Measurements from ENCODE around the gene CAMK4. TPM values are rescaled to one million over a fixed set of nuclear protein-coding genes. Genes with fewer than 3 reads are reported as not detected.

CAMK4 gene
- total and polyA plus RNA-seq, 11 donors: 0.02 to 3.7 (median 0.32) TPM; not detected in 3

GRCh38 chr5:111453295-111453694, 229.1 kb downstream of the CAMK4 start:
- ATAC-seq (no peak), DNase-seq (no peak)
- intact Hi-C loops (cut with DNase I): no loop called here
- 85 to 92% (median 89%) methylated on average over 1 of the region's 1 CpG for WGBS, 4 donors
- TF ChIP-seq POLR2A (IDR thresholded peaks at IDR 0.05): no peak
- TF ChIP-seq, protein P1, sequence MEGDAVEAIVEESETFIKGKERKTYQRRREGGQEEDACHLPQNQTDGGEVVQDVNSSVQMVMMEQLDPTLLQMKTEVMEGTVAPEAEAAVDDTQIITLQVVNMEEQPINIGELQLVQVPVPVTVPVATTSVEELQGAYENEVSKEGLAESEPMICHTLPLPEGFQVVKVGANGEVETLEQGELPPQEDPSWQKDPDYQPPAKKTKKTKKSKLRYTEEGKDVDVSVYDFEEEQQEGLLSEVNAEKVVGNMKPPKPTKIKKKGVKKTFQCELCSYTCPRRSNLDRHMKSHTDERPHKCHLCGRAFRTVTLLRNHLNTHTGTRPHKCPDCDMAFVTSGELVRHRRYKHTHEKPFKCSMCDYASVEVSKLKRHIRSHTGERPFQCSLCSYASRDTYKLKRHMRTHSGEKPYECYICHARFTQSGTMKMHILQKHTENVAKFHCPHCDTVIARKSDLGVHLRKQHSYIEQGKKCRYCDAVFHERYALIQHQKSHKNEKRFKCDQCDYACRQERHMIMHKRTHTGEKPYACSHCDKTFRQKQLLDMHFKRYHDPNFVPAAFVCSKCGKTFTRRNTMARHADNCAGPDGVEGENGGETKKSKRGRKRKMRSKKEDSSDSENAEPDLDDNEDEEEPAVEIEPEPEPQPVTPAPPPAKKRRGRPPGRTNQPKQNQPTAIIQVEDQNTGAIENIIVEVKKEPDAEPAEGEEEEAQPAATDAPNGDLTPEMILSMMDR (IDR thresholded peaks at IDR 0.05): no peak
- Histone ChIP-seq H3K36me3 (no peaks in the 10 kb centered on the region), H3K27me3 (no peaks in the 10 kb centered on the region), H3K4me3 (no peak overlapping the region), H3K27ac (no peak overlapping the region), H3K9me3 (no peaks in the 10 kb centered on the region), H3K4me1 (peaks cover 0 to 4% (median 0%) of the 10 kb centered on the region in 12 donors)

- 27 to 44% (median 34%) methylated on average over 2 of the region's 2 CpGs for WGBS, 4 donors
- H3K36me3 ChIP-seq: no peaks in the 10 kb centered on the region
- H3K27ac ChIP-seq: no peak overlapping the region
- TF ChIP-seq POLR2A (IDR thresholded peaks at IDR 0.05): no peak
- TF ChIP-seq, protein P1 (IDR thresholded peaks at IDR 0.05): no peak
- no peaks in the 10 kb centered on the region for H3K9me3 ChIP-seq
- no peak overlapping the region for H3K4me3 ChIP-seq
- ATAC-seq (no peak), DNase-seq (no peak)
- intact Hi-C loops (cut with DNase I): no loop called here
- peaks cover 0 to 4% (median 0%) of the 10 kb centered on the region in 12 donors for H3K4me1 ChIP-seq
- H3K27me3 ChIP-seq: no peaks in the 10 kb centered on the region
Measured at GRCh38 chr5:111453747-111454146, 229.6 kb downstream of the CAMK4 start.

DNA sequence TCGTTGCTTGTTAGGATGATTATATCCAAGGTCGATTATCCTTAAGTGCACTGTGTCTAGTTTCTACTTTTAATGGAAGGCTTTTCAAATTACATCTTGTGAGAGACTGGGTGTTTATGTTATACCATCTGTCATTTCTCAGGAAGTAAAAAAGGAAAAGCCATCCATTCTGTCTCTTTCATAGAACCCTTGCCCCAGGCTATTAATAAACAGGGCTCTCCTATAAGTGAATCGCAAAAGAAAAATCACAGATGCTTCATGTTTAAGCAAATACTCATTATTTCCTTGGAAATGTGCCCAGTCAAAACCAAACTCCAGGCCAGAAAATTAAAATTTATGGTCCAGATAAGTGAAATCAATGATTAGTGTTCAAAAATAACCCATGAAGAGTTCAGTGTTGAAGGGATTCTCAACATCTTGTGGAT, 230.0 kb downstream of the CAMK4 start:
- TF ChIP-seq, protein P1 (IDR thresholded peaks at IDR 0.05): no peak
- no peak for TF ChIP-seq POLR2A (IDR thresholded peaks at IDR 0.05)
- Histone ChIP-seq H3K27ac (no peak overlapping the region), H3K36me3 (no peaks in the 10 kb centered on the region), H3K4me3 (no peak overlapping the region), H3K9me3 (no peaks in the 10 kb centered on the region), H3K27me3 (no peaks in the 10 kb centered on the region), H3K4me1 (peaks cover 0 to 4% (median 0%) of the 10 kb centered on the region in 12 donors)
- DNase-seq (no peak), ATAC-seq (no peak)
- intact Hi-C loops (cut with DNase I): no loop called here
- 50 to 61% (median 56%) methylated on average over 3 of the region's 3 CpGs for WGBS, 4 donors

- TF ChIP-seq POLR2A (IDR thresholded peaks at IDR 0.05): no peak
- TF ChIP-seq, protein P1 (IDR thresholded peaks at IDR 0.05): no peak
- H3K9me3 ChIP-seq: no peaks in the 10 kb centered on the region
- H3K4me3 ChIP-seq: no peak overlapping the region
- intact Hi-C loops (cut with DNase I): no loop called here
- no peaks in the 10 kb centered on the region for H3K36me3 ChIP-seq
- H3K27ac ChIP-seq: no peak overlapping the region
- WGBS, 4 donors: 65 to 77% (median 71%) methylated on average over 2 of the region's 2 CpGs
- H3K4me1 ChIP-seq: peaks cover 0 to 4% (median 0%) of the 10 kb centered on the region in 12 donors
- DNase-seq (no peak), ATAC-seq (no peak)
- H3K27me3 ChIP-seq: no peaks in the 10 kb centered on the region
Measured at GRCh38 chr5:111454776-111455175, 230.6 kb downstream of the CAMK4 start.
